Heart right ventricle (tissue), 16 donors: ENCODE data around the gene CYB5D1. TPM values are rescaled to one million over a fixed set of nuclear protein-coding genes. Genes with fewer than 3 reads are reported as not detected.
A peak's percentile ranks its signal among the peaks of the same experiment; 100 is the strongest.

Experiments
- ATAC-seq, 8 donors: fragments of 200-7000 bp; cut with Tn5 transposase; one replicate each; pipeline ENCODE4 v1.9.1; 2020; ENCODE audit warnings: mild to moderate bottlenecking in 8 of 8, moderate library complexity in 8 of 8, moderate number of reproducible peaks in 1 of 8
- DNase-seq, 2 donors: peaks; one replicate each; pipeline ENCODE4 v3.0.0-alpha.2; 2020
- H3K27ac ChIP-seq, 10 donors: fragments of 200-600 bp; sonication (generic) in 2 of 10; one replicate each; pipeline versions ENCODE4 v1.5.0 to v1.8.0; 2020 to 2022; ENCODE audit warnings: mild to moderate bottlenecking in 3 of 10
- H3K27me3 ChIP-seq, 7 donors: fragments of 200-600 bp; one replicate each; pipeline ENCODE4 v1.8.0; 2021 to 2022; ENCODE audit warnings: mild to moderate bottlenecking in 2 of 7
- H3K36me3 ChIP-seq, 9 donors: fragments of 200-600 bp; sonication (generic) in 1 of 9; one replicate each; pipeline versions ENCODE4 v1.5.0 to v1.8.0; 2020 to 2022; ENCODE audit warnings: mild to moderate bottlenecking in 2 of 9
- H3K4me1 ChIP-seq, 9 donors: fragments of 200-600 bp; sonication (generic) in 1 of 9; one replicate each; pipeline versions ENCODE4 v1.5.0 to v1.8.0; 2020 to 2022; ENCODE audit warnings: mild to moderate bottlenecking in 4 of 9
- H3K4me3 ChIP-seq, 10 donors: fragments of 200-600 bp; sonication (generic) in 2 of 10; one replicate each; pipeline versions ENCODE4 v1.5.0 to v1.8.0; 2020 to 2022; ENCODE audit warnings: mild to moderate bottlenecking in 7 of 10, moderate library complexity in 2 of 10
- H3K9me3 ChIP-seq, 11 donors: fragments of 200-600 bp in 10 of 11; sonication (generic) in 2 of 11; one replicate each; pipeline versions ENCODE4 v1.5.0 to v1.8.0; 2013 to 2022; ENCODE audit warnings: mild to moderate bottlenecking in 2 of 11, control low read depth in 1 of 11, moderate library complexity in 1 of 11
- CTCF ChIP-seq, 9 donors: fragments of 200-600 bp; sonication (generic) in 2 of 9; IDR thresholded peaks; one replicate each; pipeline versions ENCODE4 v1.5.0 to v1.8.0; 2021 to 2022; ENCODE audit warnings: antibody characterized with exemption in 9 of 9, mild to moderate bottlenecking in 5 of 9, moderate library complexity in 1 of 9
- WGBS, 2 donors: extraction: QIAGEN DNeasy Blood & Tissue Kit; methylation state at CpG; one replicate each; pipeline ENCODE4 v1.1.7; 2013; ENCODE audit warnings: inconsistent platforms in 1 of 2; 5-methylcytosine and 5-hydroxymethylcytosine counted together
- intact Hi-C, 10 donors: fragments of 100-400 bp; cut with DNase I; formaldehyde crosslinking; loops; one replicate each; pipeline versions ENCODE4 v1.11.1 to v1.14.2; 2022
- polyA plus RNA-seq, 2 donors: library from polyadenylated mRNA; stranded (reverse); fragments of 200-250 nt; gene quantifications; one replicate each; pipeline ENCODE4 v1.2.3, GENCODE V29; 2013
- total RNA-seq, 10 donors: library from RNA; stranded (reverse); fragmentation: NEBNext Ultra II Directional in 3 of 10; extraction: Animal tissue kit (Norgen Biotek cat#: 25700) in 3 of 10; gene quantifications; one replicate each; pipeline versions ENCODE4 v1.2.1 to v1.2.4, GENCODE V29; 2021 to 2023
- donor health status: Arrhythmogenic right ventricular cardiomyopathy.
- donor health status: ischemic (EF 13 %, LVEDD 7.1; RV severe dilation, severe dysfunction).
- donor health status: healthy with polysubstance abuse.
- donor health status: DM: no; HTN: yes; CAD: no.
- donor health status: DM: no; HTN: no; CAD: no.
- donor health status: ischemic (EF 25% LVEDD 6.9; RV normal size, moderate dysfunction).
- donor health status: ischemic (EF 25% LVEDD 5.7; RV mildly dilated, moderate dysfunction).
- donor health status: healthy.
- donor health status: DM: yes; HTN: yes; CAD: no.
- donor health status: Ischemic cardiomyopathy.
- donor health status: ischemic (EF 35%, LVEDD 5.7; RV mildly dilated, moderate dysfunction).
- donor health status: nonischemic (EF 11% LVEDD 7.7; RV severe dilation, severe dysfunction).
- donor health status: DM: yes; HTN: yes; CAD: no.
- donor health status: PGD.
- donor health status: ischemic (EF 29% LVEDD 5.4; RV normal size, mild dysfunction).
- donor health status: nonischemic (EF 23%, LVEDD 6.1; RV moderate dilation, normal function).

CYB5D1 gene
- total and polyA plus RNA-seq, 12 donors, result 10.0 to 20.1 (median 15.7) TPM

DNA sequence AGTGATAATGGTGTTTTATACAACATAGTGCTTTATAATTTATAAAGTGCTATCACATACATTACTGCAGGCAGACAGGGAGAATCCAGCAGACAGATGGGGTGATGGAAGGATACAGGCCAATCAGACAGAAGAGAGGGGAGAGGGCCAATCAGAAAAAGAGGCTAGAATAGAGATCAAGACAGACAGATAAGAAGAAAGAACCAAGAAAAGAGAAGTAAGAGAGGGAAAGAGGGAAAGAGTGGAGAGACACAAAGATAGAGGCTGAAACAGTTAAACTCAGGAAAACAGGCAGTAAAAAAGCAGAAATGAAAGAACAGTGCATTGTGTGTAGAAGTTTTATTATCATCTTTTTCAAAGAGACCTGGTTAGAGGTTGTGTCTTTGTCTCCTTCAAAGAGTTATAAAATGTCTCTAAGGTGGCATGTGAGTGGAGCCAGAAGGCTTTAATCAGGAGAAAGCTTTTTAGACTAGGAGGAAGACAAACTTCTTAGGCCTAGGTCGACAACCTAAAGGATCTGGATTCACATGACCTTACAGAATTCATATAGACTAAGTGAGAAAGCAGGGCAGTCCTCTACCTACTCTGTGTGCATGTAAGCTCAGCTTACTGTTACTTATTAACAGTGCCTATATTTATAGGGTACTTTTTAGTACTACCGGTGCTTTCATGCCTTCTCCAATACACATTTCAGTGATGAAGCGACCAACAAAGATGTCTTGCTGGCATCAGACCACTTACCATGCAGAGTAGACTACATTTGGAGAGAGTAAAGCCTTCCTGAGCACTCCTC is 22.5 kb downstream of the CYB5D1 start:
- Histone ChIP-seq H3K36me3 (peaks cover 0 to 61% (median 10%) of the 10 kb centered on the region in 9 donors), H3K4me1 (peaks cover 0 to 46% (median 19%) of the 10 kb centered on the region in 9 donors), H3K27ac (no peak overlapping the region), H3K4me3 (no peak overlapping the region), H3K27me3 (no peaks in the 10 kb centered on the region), H3K9me3 (no peaks in the 10 kb centered on the region)
- TF ChIP-seq CTCF (IDR thresholded peaks at IDR 0.05), result no peak
- ATAC-seq, result no peak
- no peak for DNase-seq
- intact Hi-C loops, result no loop called here
- 78 to 80% methylated on average over 3 of the region's 3 CpGs for WGBS, 2 donors

GRCh38 chr17:7881276-7882054 is 23.7 kb downstream of the CYB5D1 start:
- no peak for DNase-seq
- peaks cover 0 to 53% (median 30%) of the 10 kb centered on the region in 9 donors for H3K4me1 ChIP-seq
- H3K27ac ChIP-seq, result peak overlapping the region in 2 of 10 donors; percentile 15 to 45
- peaks cover 0 to 49% (median 10%) of the 10 kb centered on the region in 9 donors for H3K36me3 ChIP-seq
- intact Hi-C loops, result no loop called here
- H3K9me3 ChIP-seq, result no peaks in the 10 kb centered on the region
- H3K4me3 ChIP-seq, result no peak overlapping the region
- no peaks in the 10 kb centered on the region for H3K27me3 ChIP-seq
- no peak for TF ChIP-seq CTCF (IDR thresholded peaks at IDR 0.05)
- ATAC-seq, result no peak
- 48 to 55% methylated on average over 7 of the region's 7 CpGs for WGBS, 2 donors

DNA sequence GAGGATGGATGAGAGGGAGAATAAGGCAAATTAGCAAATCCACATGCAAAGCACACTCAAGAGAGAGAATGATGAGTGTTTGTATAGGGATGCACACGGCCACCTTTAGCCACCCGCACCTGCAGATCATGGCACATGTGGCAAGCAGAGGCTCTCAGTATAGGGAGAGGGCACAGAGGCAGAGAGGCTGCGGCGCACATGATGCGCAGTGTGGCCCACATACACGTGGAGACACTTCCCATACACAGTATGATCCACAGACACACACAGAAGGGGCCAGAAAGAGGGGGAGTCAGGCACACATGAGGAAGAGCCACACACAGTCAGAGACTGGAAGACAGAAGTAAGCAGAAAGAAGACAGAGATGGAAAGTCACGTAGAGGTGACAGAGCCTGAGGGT is 24.3 kb downstream of the CYB5D1 start:
- H3K27me3 ChIP-seq, result no peaks in the 10 kb centered on the region
- H3K9me3 ChIP-seq, result no peaks in the 10 kb centered on the region
- intact Hi-C loops, result no loop called here
- DNase-seq (no peak), ATAC-seq (no peak)
- peaks cover 0 to 47% (median 10%) of the 10 kb centered on the region in 9 donors for H3K36me3 ChIP-seq
- H3K4me1 ChIP-seq, result peaks cover 2 to 59% (median 36%) of the 10 kb centered on the region in 9 donors
- no peak overlapping the region for H3K4me3 ChIP-seq
- 75 to 81% methylated on average over 7 of the region's 7 CpGs for WGBS, 2 donors
- peak overlapping the region in 1 of 10 donors; percentile 15 for H3K27ac ChIP-seq
- no peak for TF ChIP-seq CTCF (IDR thresholded peaks at IDR 0.05)

DNA sequence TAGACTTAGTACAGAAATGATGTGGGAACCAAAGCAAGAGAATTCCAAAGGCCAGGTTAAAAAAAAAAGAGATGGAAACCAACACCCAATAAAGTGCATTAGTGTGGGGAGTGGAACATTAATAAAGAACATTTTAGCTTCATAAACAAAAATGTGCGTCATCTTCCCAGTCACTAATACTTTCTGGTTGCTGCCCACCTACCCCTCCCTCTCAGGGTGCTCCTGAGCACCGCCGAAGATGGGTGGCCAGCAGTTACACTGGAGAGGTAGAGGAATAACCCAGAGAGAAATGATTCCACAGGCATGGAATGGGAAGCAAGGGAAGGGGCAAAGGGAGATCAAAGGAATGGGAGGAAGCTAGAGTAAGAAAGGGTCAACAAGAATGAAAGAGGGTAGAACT is 24.8 kb downstream of the CYB5D1 start:
- peak overlapping the region in 2 of 10 donors; percentile 57 to 76 for H3K27ac ChIP-seq
- peaks cover 0 to 41% (median 10%) of the 10 kb centered on the region in 9 donors for H3K36me3 ChIP-seq
- DNase-seq, result no peak
- H3K4me3 ChIP-seq, result no peak overlapping the region
- intact Hi-C loops, result no loop called here
- peaks cover 3 to 65% (median 41%) of the 10 kb centered on the region in 9 donors for H3K4me1 ChIP-seq
- WGBS, 2 donors, result 83 to 92% methylated on average over 3 of the region's 3 CpGs
- H3K9me3 ChIP-seq, result no peaks in the 10 kb centered on the region
- no peak for TF ChIP-seq CTCF (IDR thresholded peaks at IDR 0.05)
- ATAC-seq, result no peak
- no peaks in the 10 kb centered on the region for H3K27me3 ChIP-seq
